Measurements from ENCODE around the gene CLPX.
A peak's percentile ranks its signal among the peaks of the same experiment; 100 is the strongest.
"Not testable (repeated sequence)": the region's sequence is repeated elsewhere in the genome, so short reads cannot be mapped to it uniquely, and the experiment has no call there.

The CLPX gene

GRCh38 chr15:65172531-65172930 lies 12.6 kb downstream of the CLPX start:
- no peak for DNase-seq (ENCODE audit: low spot score)

DNA sequence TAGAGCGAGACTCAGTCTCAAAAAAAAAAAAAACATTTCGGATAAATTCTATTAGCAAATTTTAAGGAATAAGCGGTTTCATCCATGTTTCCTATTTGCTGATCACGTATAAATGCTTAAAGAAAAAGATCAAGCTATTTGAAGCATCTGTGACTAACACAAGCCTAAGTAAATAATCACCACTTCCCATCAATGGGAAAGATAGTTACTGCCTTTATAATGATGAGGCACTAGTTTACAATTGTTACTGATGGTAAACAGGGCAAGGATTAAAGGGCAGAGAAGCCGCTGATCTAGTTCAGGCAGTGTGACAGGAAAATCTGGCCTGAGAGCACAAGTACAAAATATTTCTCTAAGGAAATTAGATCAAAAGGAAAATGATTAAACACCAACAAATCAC lies 13.7 kb downstream of the CLPX start:
- DNase-seq (ENCODE audit: low spot score) = no peak

- DNase-seq (ENCODE audit: low spot score) = no peak
These were observed 19.3 kb downstream of the CLPX start for GRCh38 chr15:65165875-65166274.

- no peak for DNase-seq (ENCODE audit: low spot score)
These were observed 21.0 kb downstream of the CLPX start for GRCh38 chr15:65164139-65164538.

GRCh38 chr15:65163041-65163440 lies 22.1 kb downstream of the CLPX start:
- no peak for DNase-seq (ENCODE audit: low spot score)

DNA sequence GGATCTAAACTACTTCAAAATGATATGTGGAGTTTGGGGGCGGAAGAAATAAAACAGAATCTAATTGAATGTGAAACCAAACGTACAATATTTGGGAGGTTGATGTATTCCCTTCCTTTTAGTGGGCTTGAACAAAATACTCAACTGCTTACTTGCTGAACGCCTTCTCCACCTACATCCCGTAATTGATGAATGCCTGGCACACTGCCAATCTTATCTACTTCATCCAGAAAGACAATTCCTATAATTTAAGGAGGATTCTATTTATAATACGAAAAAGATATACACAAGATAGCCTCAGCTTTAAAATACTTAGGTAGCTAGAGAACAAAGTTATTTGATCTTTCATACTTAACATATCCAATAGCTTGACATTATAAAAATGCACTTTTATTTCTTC lies 28.4 kb downstream of the CLPX start:
- no peak for DNase-seq (ENCODE audit: low spot score)

- DNase-seq (ENCODE audit: low spot score) = no peak
These were observed 30.4 kb downstream of the CLPX start for GRCh38 chr15:65154720-65155119.

DNA sequence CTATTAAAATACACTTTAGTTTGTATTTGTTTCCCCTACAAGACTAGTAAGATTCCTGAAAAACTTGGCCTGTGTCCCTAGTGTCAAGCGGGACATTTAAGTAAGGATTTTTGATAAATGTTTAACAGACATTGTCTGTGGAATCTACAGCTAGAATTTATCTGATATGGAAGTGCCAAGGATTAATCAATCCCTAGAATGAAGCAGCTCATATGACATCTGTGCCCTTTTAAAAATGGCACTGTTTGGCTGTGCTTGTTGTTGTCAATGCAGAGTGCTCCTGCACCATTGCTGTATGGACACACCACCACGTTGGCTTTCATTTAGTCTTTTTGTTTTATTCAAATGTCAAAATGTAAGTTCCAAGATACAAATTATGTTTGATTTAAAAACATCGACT lies 37.2 kb downstream of the CLPX start:
- DNase-seq (ENCODE audit: low spot score) = no peak

DNA sequence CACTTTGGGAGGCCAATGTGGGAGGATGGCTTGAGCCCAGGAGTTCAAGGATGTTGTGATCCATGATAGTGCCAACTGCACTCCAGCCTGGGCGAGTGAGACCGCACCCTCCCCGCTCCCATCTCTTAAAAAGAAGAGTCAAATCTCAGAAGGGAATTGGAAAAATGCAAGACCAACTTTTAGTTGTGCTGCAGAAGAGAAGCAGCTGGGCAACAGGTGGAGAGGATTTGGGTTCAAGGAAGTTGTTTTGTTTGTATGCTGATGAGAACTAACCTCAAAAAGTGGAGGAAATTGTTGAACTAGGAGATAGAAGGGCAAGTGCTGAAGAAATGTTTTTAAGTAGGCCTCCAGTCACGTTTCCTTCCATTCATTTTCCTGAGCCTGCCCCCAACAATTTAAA lies 38.7 kb downstream of the CLPX start:
- no peak for DNase-seq (ENCODE audit: low spot score)

DNA sequence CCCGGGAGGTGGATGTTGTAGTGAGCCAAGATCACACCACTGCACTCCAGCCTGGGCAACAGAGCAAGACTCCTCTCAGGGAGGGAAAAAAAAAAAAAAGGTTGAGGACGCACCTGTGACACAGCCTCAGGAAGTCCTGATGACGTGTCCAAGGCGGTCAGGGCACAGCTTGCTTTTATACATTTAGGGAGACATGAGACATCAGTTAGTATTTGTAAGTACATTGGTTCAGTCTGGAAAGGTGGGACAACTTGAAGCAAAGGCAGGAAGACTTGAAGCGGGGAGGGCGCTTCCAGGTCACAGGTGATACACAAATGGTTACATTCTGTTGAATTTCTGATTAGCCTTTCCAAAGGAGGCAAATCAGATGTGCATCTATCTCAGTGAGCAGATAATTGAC lies 46.5 kb downstream of the CLPX start:
- not testable (repeated sequence) for DNase-seq (ENCODE audit: low spot score)

DNA sequence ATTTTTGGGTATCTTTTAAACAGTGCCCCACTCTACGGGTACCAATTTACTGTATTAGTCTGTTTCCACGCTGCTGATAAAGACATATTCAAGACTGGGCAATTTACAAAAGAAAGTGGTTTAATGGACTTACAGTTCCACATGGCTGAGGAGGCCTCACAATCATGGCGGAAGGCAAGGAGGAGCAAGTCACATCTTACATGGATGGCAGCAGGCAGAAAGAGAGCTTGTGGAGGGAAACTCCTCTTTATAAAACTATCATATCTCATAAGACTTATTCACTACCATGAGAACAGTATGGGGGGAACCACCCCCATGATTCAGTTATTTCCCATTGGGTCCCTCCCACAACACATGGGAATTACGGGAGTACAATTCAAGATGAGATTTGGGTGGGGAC lies 47.2 kb downstream of the CLPX start:
- not testable (repeated sequence) for DNase-seq (ENCODE audit: low spot score)

- DNase-seq (ENCODE audit: low spot score) = not testable (repeated sequence)
These were observed 48.1 kb downstream of the CLPX start for GRCh38 chr15:65137089-65137488.

GRCh38 chr15:65134538-65134937 lies 50.6 kb downstream of the CLPX start:
- no peak for DNase-seq (ENCODE audit: low spot score)

DNA sequence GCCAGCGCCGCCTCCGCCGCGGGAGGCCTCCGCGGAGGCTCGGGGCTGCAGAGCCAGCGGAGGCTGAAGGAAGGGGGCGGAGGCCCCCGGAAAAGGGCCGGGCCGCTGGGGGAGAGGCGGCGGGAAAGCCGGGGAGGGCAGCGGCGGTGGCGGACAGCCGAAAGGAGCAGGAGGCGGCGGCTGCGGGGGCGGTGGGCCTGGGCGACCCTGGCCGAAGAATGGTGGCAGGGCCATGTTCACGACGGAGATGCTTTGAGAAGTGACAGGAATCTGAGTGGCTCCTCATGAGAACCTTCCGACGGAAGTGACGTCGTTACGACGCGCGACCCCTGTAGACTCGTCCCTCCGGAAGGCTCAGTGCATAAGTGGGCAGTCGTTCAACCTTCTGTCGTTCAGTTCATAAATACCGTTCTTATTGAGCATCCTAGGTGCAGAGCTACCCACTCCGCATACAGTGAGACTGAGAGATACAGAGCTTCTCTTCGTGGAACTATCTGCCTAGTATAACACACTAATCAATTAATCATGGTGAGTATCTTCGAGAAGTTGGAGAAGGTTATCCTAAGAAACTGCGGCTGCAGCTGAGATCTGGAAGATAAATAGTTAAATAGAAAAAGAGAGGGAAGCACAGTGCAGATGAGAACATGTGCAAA lies 51.5 kb downstream of the CLPX start, which contains the start of gene PDCD7:
Gene PDCD7, minus strand, starts transcription at position 261 of the 653 bp plus-strand sequence. Its CDS starts 27 bp downstream, at position 234.
- DNase-seq (ENCODE audit: low spot score) = peak; percentile 85

- peak; percentile 35 for DNase-seq (ENCODE audit: low spot score)
These were observed 52.1 kb downstream of the CLPX start for GRCh38 chr15:65132878-65133547.

DNA sequence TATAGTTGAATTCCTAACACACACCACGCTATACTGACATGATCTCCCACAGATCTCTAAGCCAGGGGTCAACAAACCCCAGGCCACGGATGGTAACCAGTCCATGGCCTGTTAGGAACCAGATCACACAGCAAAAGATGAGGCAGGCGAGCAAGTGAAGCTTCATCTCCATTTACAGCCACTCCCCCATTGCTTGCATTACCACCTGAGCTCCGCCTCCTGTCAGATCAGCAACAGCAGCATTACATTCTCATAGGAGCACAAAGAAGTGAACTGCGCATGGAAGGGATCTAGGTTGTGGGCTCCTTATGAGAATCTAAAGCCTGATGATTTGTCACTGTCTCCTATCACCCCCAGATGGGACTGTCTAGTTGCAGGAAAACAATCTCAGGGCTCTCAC lies 54.2 kb downstream of the CLPX start:
- DNase-seq (ENCODE audit: low spot score) = no peak

DNA sequence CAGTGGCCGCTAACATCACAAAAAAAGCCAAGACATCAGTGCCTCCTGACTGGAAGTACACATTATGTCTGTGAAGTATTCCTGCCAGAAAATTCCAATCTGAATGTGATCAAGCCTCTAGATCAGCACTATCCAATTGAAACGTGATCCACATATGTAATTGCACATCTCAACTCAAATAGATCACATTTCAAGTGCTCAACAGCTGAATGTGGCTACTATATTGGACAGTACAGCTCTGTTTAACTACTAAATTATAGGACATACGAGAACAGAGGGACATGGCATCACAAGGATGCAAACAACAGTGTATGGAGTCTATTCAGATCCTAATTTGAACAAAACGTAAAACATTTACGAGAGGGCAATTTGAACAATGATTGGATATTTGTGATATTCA lies 69.6 kb downstream of the CLPX start:
- peak; percentile 48 for DNase-seq (ENCODE audit: low spot score)

DNA sequence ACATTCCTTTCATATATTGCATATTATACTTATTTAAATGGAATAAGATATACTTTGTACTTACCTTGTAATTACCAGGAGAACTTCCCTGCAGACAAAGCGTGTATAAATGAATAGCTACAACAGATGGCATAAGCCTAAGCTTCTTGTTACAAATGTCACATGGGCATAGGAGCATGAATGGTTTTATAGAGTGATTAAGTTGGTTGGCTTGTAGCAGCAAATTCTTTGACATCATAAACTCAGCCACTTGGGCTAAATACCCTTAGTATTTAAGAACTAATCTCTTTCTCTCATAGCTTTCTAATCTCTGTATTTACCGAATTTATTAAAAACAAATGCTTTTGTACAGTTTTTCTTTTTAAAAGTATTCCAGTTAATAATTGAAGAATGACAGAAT lies 70.1 kb downstream of the CLPX start, which contains the start of gene UBAP1L:
Gene UBAP1L, minus strand, starts transcription at position 115 of the 400 bp plus-strand sequence. CDS start 8,985 bp downstream, outside the sequence.
- DNase-seq (ENCODE audit: low spot score) = peak; percentile 28

DNA sequence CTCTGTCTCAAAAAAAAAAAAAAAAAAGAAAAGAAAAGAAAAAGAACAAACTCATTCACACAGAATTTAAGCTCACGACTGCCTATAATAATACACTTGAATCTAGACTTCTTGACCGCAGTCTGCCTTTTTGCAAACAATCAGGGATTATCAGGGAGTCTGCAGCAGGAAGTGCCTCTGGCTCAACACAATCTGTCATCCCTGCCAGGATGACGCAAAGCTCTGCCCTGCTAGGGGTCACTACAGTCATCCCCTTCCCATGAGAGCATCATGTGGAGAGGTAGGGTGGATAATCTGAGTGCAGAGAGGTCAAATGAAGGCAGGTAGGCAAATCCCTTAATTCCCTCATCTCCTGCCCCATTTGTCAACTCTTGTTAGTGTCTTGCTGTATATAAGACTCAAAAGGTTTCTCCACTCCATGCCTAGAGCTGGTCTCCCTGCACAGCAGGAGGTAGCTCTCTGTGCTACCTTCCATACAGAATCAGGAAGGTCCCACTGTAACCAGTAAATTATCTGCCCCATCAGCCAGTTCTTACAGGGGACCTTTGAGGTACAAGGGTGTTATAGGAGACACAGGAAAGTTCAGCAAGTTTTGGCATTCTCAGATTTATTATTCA lies 74.4 kb downstream of the CLPX start:
- peak; percentile 54 for DNase-seq (ENCODE audit: low spot score)

GRCh38 chr15:65106011-65106590 lies 79.0 kb downstream of the CLPX start:
- DNase-seq (ENCODE audit: low spot score) = no peak

DNA sequence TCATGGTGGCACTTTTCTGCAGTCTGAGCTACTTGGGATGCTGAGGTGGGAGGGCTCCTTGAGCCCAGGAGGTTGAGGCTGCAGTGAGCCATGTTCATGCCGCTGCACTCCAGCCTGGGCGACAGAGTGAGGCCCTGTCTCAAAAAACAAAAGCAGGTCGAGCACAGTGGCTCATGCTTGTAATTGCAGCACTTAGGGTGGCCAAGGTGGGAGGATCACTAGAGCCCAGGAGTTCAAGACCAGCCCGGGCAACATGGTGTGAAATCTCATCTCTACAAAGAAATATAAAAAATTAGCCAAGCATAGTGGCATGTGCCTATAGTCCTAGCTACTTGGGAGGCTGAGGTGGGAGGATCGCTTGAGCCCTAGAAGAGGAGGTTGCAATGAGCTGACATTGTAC lies 80.1 kb downstream of the CLPX start:
- no peak for DNase-seq (ENCODE audit: low spot score)

DNA sequence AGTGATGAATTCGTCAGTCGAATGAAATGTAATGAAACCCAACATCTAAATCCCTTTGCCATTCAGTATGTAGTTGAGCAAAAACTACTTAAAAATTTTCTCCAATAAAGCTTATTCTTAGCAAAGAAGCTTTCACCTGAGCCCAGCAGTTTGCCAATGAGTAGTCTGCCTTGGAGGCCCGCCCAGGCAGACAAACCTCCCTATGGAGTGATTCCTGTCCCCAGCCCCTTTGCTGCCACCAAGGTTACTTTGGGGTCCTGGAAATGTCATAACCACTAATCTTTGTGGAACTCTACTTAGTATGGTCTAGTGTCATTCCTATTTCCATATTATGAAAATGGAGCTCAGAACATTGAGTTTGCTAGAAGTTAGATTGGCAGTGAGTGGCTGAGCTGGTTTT lies 82.2 kb downstream of the CLPX start:
- DNase-seq (ENCODE audit: low spot score) = no peak
